ENCODE data around the gene FXYD3.
"Not testable (repeated sequence)": the region's sequence is repeated elsewhere in the genome, so short reads cannot be mapped to it uniquely, and the experiment has no call there.

The FXYD3 gene

DNA sequence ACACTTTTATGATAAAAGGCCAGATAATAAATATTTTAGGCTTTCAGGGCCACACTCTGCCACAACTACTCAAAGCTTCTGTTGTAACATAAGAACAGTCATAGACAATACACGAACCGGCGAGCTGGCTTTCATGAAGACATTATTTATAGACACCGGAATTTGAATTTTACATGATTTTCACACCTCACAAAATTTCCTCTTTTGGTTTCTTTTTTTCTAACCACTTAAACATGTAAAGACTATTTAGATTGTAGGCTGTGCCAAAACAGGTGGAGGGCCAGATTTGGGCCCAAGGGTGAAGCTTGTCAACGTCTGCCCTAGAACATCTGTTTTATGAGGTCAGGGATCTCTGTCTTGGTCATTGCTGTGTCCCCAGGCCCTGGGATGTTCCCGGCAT, 29.7 kb upstream of the FXYD3 start:
- no peak for DNase-seq

DNA sequence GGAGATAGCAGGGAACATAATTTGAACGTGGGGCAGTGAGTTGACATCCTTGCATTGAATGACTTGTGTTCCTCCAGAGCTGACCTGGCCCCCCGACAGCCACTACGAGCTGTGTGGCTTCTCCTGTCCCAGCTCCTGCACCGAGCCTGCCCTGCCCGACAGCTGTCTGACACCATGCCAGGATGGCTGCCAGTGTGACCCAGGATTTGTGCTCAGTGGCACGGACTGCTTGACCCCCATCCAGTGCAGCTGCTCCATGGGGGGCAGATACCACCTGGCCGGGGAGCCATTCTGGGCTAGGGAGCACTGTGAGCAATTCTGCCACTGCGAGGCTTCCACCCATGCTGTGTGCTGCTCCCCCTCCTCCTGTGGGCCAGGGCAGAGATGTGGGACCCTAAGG, 29.2 kb upstream of the FXYD3 start:
- peak in 9 of 56 donors; percentile 12 to 37 (median 24) for DNase-seq

DNA sequence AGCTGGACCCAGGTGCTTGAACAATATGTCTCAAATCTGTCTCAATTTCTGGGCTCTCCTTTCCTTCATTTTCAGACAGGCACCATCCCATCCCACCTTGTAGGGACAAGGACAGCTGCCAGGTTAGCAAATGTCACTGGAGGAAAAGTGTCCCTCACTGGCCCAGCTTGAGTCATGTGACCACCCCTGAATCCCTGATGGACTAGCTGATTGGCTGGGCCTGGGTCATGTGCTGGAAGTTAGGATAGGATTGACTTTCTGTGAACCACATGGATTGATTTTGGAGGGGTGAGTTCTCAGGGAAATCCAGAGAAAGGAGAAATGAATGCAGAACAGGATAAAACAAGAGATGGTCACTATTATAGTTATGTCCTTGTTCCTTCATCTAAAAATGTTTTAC, 28.2 kb upstream of the FXYD3 start:
- peak in 1 of 56 donors; percentile 9 for DNase-seq

DNA sequence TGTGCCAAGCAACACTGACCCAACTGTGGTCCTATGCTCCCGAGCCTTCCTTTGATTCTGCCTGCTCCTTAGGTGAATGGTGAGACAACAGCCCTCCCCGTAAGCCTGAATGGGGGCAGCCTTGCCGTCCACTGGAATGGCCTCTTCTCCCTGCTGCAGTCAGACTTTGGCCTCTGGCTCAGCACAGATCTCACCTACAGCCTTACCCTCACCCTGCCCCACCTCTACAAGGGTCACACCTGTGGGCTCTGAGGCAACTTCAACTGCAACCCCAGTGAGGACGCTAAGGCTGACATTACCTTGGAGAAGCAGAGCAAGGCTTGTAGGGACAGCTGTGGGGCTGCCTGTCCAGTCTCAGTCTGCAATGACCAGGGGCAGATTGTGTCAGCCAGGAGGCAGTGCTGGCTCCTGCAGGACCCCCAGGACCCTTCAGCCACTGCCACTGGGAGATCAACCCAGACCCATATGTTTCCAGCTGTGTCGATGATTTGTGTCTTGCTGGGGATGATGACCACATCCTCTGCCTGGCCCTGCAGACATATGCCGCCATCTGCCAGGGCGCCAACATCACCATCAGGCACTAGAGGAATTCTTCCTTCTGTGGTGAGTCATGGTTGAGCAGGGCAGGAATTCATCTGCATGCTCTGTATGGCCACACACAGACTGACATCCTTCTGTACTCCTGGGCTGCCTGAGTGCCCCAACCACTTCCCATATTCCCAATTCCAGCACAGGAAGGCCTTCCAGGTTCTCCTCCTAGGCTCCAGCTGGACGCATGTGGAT, 27.3 kb upstream of the FXYD3 start:
- DNase-seq, result peak in 1 of 56 donors; percentile 5

DNA sequence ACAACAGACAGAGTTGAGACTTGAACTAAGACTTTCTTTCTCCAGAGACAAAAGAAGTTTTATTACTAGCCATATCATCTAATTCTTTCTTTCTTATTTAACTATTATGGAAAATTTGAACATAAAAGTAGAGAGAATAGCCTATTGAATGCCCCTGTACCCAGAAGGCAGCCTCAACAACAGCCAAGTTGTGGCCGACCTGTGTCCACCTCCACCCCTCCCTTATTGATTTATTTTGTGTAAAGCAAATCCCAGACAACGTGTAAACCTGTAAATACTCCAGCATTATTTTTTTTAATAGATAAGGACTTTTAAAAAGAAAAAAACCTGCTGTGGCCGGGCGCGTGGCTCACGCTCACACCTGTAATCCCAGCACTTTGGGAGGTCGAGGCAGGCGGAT, 26.1 kb upstream of the FXYD3 start:
- no peak for DNase-seq

DNA sequence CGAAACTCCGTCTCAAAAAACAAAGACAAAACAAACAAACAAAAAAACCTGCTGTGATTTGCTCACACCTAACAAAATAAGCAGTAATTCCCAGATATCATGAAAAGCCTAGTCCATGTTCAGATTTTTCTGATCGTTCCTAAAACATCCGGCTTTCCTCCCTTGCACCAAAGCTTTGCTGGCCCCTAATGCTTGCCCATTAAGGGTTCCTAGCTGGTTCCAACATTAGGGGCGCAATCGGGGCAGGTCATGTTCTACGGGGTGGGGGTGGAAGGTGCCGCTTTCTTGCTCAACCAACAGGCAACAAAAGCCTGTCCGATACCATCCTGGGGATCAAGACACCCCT, 25.5 kb upstream of the FXYD3 start:
- DNase-seq, result no peak

DNA sequence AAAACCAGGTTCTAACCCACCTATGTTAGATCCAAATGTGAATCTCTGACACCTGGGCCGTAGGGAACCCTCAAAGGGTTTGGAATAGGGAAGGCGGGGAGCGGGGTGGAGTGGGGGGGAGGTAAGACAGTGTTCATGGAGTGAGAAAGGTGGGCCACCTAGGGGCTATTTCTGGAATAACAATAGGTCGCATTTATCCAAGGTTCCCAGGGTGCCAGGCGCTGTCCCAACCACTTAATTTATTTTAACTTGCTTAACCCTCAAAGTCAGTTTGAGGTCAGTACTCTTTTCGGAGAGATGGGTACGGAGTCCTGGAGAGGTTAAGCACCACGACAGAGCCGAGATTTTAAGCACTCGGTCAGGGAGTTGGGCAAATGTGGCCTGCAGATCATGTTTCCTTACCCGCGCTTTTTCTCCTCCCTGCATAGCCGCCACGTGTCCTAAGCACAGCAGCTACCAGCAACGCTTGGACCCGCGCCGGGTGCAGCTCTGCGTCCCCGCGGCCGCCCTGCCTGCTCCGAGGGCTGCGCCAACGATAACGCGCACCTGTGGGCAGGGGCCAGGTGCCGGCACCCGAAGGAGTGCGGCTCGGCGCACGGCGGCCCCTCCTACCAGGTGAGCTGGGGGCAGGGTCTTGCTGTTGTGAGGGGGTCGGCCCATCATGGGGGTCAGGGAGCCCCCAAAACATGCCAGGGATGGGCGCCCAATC, 25.0 kb upstream of the FXYD3 start:
- peak in 34 of 56 donors; percentile 4 to 75 (median 39) for DNase-seq

DNA sequence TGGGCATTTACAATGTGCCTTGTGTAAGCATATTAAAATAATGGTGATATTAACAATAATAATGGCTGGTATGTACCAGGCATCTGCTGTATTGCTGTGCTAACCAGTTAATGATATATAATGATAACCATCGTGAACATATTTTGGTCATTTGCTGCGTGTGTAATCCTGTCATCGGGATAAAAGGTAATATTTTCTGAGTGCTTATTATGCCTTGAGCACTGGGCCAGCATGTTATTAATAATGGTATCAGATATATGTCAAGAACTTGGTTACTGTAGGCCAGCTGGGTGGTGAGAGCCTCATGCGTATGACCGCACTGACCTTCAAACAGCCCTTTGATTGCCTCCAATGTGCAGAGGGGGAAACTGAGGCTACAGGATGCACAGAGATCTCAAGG, 22.2 kb upstream of the FXYD3 start:
- no peak for DNase-seq

DNA sequence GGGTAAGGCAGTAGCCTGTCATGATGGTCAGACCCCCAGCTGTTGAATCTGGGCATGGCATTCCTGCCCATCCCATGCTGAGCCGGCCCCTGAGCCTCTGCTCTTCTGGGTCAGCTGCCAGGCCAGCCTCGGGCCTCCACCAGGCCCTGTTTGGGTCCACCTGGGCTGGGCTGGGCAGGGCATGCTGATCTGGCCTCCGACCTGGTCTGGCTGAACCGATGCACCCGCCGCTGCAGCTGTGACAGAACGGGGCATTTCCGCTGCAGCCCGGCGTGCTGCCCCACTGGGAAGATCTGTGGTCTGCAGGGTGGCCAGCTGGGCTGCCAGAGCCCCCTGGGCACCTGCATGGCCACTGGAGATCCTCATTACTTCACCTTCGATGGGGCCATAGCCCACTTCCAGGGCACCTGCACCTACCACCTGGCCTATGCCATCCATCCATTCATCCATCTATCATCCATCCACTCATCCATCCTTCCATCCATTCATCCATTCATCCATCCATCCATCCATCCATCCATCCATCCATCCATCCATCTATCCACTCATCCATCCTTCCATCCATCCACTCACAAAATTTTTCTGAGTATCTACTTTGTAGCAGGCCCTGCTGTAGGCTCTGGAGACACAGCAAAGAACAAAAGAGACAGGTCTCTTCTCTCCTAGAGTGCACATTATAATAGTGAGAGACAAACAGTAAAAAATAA, 21.5 kb upstream of the FXYD3 start:
- no peak for DNase-seq

DNA sequence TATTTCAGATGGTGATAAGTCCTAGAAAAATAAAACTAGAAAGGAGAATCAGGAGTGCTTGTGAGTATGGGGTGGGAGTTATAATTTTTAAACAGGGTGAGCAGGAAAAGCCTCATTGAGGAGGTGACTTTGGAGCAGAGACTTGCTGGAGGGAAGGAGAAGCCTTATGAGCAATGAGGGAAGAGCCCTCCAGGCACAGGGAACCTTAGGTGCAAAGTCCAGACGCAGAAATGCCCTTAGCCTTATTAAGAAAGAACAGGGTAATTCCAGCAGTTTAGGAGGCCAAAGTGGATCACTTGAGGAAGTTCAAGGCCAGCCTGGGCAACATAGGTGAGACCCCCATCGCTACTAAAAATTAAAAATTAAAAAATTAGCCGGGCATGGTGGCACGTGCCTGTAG, 21.0 kb upstream of the FXYD3 start:
- DNase-seq, result no peak

DNA sequence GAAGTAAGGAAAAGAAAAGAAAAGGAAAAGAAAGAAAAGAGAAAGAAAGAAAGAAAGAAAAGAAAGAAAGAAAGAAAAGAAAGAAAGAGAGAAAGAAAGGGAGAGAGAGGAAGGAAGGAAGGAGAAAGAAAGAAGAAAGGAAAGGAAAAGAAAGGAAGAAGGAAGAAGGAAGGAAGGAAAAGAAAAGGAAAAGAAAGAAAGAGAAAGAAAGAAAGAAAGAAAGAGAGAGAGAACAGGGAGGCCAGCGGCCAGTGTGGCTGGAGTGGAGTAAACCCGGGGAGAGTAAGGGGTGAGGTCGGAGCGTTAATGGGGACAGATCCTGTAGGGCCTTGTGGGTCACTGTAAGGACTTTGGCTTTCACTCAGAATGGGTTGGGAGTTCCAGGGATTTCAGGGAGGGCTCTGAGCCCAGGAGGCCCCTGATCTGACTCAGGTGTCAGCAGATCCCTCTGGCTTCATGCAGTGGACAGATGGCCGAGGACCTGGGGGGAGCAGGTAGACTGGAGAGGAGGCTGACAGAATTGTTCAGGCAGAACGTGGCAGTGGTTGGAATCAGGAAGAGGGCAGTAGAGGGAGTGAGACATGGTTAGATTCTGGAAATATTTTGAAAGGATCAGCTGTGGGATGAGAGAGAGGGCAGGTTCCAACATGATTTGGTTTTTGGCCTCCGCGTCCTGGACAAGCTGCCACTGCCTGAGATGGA, 19.8 kb upstream of the FXYD3 start:
- no peak for DNase-seq

DNA sequence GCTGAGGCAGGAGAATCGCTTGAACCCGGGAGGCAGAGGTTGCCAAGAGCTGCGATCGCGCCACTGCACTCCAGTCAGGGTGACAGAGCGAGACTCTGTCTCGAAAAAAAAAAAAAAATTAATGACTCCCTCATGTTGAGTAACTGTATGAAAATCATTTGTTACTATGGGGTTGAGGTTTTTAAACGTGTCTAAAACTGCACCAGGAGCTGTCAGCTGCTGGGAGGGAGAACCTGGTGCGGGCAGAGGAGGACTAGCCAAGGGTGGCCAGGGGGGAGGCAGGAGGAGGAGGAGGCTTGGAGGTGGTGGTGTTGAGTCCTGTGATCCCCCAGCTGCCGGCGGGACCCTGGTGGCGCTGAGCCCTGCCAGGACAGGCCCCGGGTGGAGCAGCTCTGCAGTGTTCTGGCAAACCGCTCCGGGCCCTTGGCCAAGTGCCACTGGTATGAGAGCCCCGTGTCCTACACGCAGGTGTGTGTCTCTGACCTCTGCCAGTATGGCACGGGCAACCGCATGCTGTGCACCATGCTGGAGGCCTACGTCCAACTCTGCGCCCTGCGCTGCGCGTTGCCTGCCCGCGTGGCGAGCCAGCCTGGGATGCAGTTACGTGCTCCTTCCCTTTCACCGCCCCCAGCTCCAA, 17.1 kb upstream of the FXYD3 start:
- peak in 3 of 56 donors; percentile 16 to 64 (median 28) for DNase-seq

DNA sequence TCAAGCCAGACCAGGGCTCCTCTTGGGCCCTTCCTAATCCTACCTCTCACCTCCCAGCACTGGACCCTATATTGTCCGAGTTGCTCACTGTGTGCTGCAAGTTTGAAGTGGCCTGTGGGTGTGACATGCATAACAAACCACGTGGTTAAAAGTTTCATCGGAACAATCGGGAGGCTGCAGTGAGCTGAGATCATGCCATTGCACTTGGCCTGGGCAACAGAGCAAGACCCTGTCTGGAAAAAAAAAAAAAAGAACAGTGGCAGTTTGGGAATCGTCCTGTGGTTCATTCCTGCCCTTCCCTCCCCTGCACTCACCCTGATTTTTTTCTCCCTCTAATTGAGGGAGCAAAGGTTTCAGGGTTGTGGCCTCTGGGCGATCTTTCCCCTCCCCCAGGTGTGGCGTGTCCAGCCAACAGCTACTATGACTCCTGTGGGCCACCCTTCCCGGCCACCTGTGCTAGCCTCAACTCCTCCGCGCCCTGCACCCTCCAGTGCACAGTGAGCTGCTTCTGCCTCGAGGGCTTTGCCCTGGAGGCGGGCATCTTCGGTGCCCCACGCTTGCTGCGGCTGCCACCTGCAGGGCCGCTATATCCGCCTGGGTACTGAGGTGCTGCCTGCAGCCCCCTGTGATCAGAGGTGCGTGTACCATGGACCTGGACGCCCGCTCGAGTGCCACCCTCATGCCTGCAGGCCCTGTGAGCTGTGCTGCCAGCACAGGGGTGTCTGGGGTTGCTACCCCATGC, 16.3 kb upstream of the FXYD3 start:
- DNase-seq, result no peak

DNA sequence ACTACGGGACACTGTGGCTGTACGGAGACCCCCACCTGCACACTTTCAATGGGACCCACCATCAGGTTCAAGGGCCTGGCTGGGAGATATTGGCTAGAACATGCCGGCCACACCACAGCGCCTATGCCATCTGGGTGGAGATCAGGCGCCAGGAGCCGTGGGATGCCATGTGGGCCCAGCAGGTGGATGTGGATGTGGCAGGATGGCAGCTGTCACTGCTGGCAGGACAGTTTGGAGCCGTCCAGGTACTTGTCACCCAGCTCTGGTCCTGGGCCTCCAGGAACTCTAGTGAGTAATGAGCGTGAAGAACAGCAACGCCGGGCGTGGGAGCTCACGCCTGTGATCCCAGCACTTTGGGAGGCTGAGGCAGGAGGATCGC, 15.7 kb upstream of the FXYD3 start:
- no peak for DNase-seq

DNA sequence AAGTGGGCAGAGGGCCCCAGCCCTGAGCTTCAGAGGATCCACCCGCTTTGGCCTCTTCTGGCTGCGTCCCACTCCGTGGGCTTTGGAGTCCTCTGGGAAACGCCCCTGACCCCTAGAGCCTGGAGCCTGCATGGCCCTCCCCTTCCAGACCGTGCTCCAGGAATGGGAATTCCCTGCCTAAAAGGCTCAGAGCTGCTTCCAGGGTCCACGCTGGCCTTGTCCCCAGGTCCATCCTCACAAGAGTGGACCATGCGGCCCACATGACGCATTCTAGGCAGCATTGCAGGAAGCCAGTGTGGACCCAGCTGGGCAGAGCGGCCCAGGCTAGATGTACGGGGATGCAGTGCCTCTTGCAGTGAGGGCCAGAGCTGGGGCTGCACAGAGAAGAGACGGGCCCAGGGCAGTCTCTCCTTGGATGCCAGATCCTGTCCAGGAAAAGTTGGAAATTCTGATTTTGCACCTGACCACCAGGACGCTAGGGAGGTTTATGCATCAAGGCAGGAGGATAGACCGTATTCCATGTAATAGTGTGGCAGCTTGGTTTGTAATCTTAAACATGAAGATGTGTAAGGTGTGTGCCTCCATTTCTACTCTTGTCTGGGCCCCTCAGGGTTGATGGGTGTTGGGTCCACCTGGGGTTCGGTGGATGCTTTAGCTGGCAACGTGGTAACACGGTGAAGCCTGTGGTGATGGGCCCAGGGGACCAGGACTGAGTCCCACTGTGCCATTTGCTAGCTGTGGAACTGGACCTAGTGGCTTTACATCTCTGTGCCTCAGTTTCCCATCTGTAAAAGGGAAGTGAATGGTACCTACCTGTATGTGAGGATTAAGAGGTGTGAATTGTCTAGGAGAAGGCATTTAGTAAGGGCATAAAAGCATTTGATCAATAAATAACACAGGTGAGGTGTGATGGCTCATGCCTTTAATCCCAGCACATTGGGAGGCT, 14.8 kb upstream of the FXYD3 start:
- no peak for DNase-seq

DNA sequence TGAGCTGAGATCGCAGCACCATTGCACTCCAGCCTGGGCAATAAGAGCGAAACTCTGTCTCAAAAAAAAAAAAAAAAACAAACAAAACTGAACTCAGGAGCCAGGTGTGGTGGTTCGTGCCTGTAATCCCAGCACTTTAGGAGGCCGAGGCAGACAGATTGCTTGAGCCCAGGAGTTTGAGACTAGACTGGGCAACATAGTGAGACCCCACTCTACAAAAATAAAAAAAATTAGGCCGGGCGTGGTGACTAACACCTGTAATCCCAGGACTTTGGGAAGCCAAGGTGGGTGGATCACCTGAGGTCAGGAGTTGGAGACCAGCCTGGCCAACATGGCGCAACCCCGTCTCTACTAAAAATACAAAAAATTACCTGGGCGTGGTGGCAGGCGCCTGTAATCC, 13.7 kb upstream of the FXYD3 start:
- DNase-seq, result not testable (repeated sequence)

DNA sequence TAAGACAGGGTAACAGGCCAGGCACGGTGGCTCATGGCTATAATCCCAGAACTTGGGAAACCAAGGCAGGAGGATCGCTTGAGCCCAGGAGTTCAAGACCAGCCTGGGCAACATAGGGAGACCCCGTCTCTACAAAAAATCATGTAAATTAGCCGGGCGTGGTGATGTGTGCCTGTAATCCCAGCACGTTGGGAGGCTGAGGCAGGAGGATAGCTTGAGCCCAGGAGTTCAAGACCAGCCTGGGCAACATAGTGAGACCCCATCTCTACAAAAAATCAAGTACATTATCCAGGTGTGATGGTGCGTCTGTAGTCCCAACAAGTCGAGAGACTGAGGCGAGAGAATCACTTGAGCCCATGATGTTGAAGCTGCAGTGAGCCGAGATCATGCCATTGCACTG, 12.0 kb upstream of the FXYD3 start:
- DNase-seq, result not testable (repeated sequence)

DNA sequence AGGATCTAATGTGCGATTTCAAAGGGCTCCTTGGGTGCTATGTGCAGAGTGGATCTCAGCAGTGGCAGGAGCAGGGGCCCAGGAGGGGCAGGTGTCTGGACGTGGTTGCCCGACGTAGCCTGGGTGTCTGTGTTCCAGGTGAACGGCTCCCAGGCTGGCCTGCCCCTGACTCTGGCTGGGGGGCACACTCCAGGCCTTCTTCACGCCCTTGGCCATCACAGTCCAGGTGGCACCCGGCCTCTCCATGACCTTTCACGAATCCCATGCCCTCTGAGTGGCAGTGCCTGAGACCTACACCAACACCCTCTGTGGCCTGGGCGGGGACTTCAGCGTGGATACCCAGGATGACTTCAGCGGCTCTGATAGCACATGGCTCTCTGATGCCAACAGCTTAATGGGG, 11.3 kb upstream of the FXYD3 start:
- DNase-seq, result no peak

DNA sequence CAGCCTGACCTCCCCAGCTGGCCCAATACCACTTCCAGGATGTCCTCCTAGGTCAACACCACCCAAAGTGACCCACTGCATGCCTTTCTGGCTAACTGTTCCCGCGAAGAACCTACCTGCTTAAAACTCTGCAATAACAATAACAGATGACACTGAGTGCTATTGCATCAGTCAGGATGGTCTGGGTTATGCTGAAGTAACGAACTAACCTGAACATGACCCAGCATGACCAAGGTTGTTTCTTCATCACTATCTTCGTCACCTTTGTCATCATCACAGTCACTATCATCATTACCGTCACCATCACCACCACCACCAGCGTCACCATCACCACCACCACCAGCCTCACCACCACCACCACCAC, 10.6 kb upstream of the FXYD3 start:
- no peak for DNase-seq
